GM18951 (cell line): ENCODE measurements around the gene KTI12.
"Not testable (repeated sequence)": the region's sequence is repeated elsewhere in the genome, so short reads cannot be mapped to it uniquely, and the experiment has no call there.

Experiments used
- POLR2A ChIP-seq: IDR thresholded peaks from 4 replicates; pipeline ENCODE4 v1.6.1; 2011; ENCODE audit warnings: mild to moderate bottlenecking; ENCODE audit not compliant: insufficient read length, insufficient read depth; ENCODE audit errors: extremely low read depth
- in situ Hi-C: fragments of 300-500 bp; cut with MboI; formaldehyde crosslinking; loops from one replicate; pipeline ENCODE4 v1.12.0; 2022; ENCODE audit warnings: low sequenced_read_pairs, mixed read lengths, inconsistent platforms; ENCODE audit not compliant: unreplicated experiment

KTI12 gene

GRCh38 chr1:52028328-52028727, 5.3 kb downstream of the KTI12 start:
- no peak for TF ChIP-seq POLR2A
- in situ Hi-C loops = no loop called here

- in situ Hi-C loops = no loop called here
- TF ChIP-seq POLR2A = no peak
Observed at GRCh38 chr1:52026278-52026677, 7.3 kb downstream of the KTI12 start.

- no peak for TF ChIP-seq POLR2A
- in situ Hi-C loops = no loop called here
Observed at GRCh38 chr1:52022133-52022532, 11.5 kb downstream of the KTI12 start.

- TF ChIP-seq POLR2A = no peak
- in situ Hi-C loops = no loop called here
Observed at GRCh38 chr1:52008071-52008809, 25.4 kb downstream of the KTI12 start.

- in situ Hi-C loops = no loop called here
- TF ChIP-seq POLR2A = no peak
Observed at GRCh38 chr1:52007215-52008002, 26.2 kb downstream of the KTI12 start.

- in situ Hi-C loops = not testable (repeated sequence)
Observed at GRCh38 chr1:52006081-52006553, 27.5 kb downstream of the KTI12 start.

- in situ Hi-C loops = not testable (repeated sequence)
Observed at GRCh38 chr1:52005548-52005947, 28.1 kb downstream of the KTI12 start.

- in situ Hi-C loops = no loop called here
- TF ChIP-seq POLR2A = no peak
Observed at GRCh38 chr1:52003877-52004276, 29.7 kb downstream of the KTI12 start.

GRCh38 chr1:52002038-52002917, 31.3 kb downstream of the KTI12 start:
- in situ Hi-C loops = no loop called here
- TF ChIP-seq POLR2A = no peak

GRCh38 chr1:51998701-51999100, 34.9 kb downstream of the KTI12 start:
- in situ Hi-C loops = loop anchor here (5.0 kb wide), 1 partner anchor 106 kb away; no protein-coding TSS in a partner anchor
- no peak for TF ChIP-seq POLR2A

- TF ChIP-seq POLR2A = no peak
- in situ Hi-C loops = loop anchor here (5.0 kb wide), 1 partner anchor 106 kb away; no protein-coding TSS in a partner anchor
Observed at GRCh38 chr1:51997974-51998382, 35.6 kb downstream of the KTI12 start.

- no peak for TF ChIP-seq POLR2A
- in situ Hi-C loops = no loop called here
Observed at GRCh38 chr1:51990478-51990965, 43.1 kb downstream of the KTI12 start, which contains the start of gene RAB3B. RAB3B (minus strand) TSS chr1:51990700; CDS start chr1:51977117, 13,583 bp downstream.

GRCh38 chr1:51989582-51990477, 43.8 kb downstream of the KTI12 start:
- in situ Hi-C loops = no loop called here

More at GRCh38 chr1:51989582-51990477, 43.8 kb downstream of the KTI12 start:
- no peak for TF ChIP-seq POLR2A
